ENCODE results near the gene ROBO2. TPM values are rescaled to one million over a fixed set of nuclear protein-coding genes. Genes with fewer than 3 reads are reported as not detected.

The ROBO2 gene
- total RNA-seq, 4 donors from 2014 or later: 0.30 to 4.3 (median 2.0) TPM

DNA sequence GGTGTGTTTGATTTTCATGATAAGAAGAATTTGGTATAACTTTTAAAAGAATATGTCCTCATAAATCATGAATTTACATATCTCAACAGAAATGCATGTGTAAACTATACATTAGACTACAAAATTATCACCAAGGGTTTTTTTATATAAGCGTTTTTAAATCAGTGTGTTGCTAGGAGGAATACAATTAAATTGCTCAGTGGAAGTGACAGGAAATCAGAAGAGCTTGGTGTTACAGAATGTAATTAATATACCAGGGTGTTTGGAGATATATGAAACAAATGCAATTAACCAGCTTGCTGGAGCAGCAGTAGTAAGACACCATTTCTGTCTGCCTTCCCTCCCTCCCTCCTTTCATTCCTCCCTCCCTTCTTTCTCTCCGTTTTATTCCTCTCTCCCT, 2.4 kb downstream of the ROBO2 start:
- no peak for DNase-seq (ENCODE audit: low spot score in 2 of 2)
- TF ChIP-seq, protein P1, sequence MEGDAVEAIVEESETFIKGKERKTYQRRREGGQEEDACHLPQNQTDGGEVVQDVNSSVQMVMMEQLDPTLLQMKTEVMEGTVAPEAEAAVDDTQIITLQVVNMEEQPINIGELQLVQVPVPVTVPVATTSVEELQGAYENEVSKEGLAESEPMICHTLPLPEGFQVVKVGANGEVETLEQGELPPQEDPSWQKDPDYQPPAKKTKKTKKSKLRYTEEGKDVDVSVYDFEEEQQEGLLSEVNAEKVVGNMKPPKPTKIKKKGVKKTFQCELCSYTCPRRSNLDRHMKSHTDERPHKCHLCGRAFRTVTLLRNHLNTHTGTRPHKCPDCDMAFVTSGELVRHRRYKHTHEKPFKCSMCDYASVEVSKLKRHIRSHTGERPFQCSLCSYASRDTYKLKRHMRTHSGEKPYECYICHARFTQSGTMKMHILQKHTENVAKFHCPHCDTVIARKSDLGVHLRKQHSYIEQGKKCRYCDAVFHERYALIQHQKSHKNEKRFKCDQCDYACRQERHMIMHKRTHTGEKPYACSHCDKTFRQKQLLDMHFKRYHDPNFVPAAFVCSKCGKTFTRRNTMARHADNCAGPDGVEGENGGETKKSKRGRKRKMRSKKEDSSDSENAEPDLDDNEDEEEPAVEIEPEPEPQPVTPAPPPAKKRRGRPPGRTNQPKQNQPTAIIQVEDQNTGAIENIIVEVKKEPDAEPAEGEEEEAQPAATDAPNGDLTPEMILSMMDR (IDR thresholded peaks at IDR 0.05): no peak
- TF ChIP-seq POLR2A (IDR thresholded peaks at IDR 0.05): no peak
- intact Hi-C loops (cut with DNase I; ENCODE audit: low total_unique reads): loop anchor here (10.0 kb wide), 1 partner anchor 222 kb away; no protein-coding TSS in a partner anchor
- H3K4me3 ChIP-seq (ENCODE audit: low read depth, poor library complexity, severe bottlenecking): no peak overlapping the region
- 73 to 78% methylated on average over 2 of the region's 2 CpGs for WGBS, 2 donors

DNA sequence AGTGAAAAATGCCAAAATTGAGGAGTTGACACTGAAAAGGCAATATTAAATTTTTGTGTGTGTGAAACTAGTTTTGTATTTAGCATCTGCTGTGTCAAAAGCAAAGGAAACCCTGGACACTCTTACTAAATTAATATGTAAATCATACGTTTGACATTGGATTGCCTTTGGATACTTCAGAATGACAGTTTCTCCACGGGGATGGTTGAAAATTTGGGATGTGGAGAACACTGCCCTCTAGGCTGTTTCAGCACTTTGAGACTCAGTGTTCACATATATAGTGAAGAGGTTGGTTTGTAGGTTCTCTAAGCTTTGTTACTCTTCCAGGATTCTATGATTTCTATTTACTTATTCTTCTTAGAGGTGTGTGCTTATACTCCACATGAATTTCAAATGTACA, 3.0 kb downstream of the ROBO2 start:
- no peak overlapping the region for H3K4me3 ChIP-seq (ENCODE audit: low read depth, poor library complexity, severe bottlenecking)
- intact Hi-C loops (cut with DNase I; ENCODE audit: low total_unique reads): loop anchor here (10.0 kb wide), 1 partner anchor 222 kb away; no protein-coding TSS in a partner anchor
- TF ChIP-seq, protein P1 (IDR thresholded peaks at IDR 0.05): no peak
- no peak for DNase-seq (ENCODE audit: low spot score in 2 of 2)
- 29 to 31% methylated on average over 2 of the region's 2 CpGs for WGBS, 2 donors

DNA sequence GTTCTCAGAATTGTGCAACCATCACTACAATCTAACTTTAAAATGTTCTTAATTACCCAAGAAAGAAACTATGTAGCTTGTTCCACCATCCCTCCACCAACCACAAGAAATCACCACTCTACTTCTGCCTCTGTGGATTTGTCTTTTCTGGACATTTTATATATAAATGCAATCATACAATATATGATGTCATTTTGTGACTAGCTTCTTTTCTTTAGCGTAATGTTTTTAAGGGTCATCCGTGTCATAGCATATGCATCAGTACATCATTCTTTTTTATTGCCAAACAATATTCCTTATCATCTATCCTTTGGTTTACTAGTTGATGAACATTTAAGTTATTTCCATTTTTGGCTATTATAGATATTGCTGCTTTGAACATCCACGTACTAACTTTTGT, 5.8 kb downstream of the ROBO2 start:
- WGBS, 2 donors: 97 to 98% methylated on average over 3 of the region's 3 CpGs
- H3K4me3 ChIP-seq (ENCODE audit: low read depth, poor library complexity, severe bottlenecking): no peak overlapping the region
- TF ChIP-seq, protein P1 (IDR thresholded peaks at IDR 0.05): no peak
- no peak for TF ChIP-seq POLR2A (IDR thresholded peaks at IDR 0.05)
- DNase-seq (ENCODE audit: low spot score in 2 of 2): no peak
- intact Hi-C loops (cut with DNase I; ENCODE audit: low total_unique reads): loop anchor here (10.0 kb wide), 1 partner anchor 219 kb away; no protein-coding TSS in a partner anchor

DNA sequence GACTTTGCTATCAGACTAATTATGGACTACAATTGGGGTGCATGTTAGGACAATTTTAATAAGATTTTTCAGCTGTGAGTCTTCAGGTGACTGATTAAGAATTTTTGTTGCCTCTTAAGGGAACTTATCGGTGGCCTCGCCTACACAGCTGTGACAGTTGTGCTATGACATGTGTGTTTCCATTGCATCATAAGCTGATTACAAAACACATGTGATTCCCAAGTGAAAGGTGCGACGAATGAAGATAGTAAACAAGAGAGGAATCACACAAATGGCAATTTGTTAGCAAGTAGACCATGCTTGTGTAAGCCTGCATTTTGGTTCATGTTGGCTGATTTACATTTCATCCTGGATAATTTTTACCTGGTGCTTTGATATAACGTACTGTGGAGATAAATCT, 8.3 kb downstream of the ROBO2 start:
- DNase-seq (ENCODE audit: low spot score in 2 of 2): no peak
- H3K4me3 ChIP-seq (ENCODE audit: low read depth, poor library complexity, severe bottlenecking): no peak overlapping the region
- 90 to 93% methylated on average over 5 of the region's 5 CpGs for WGBS, 2 donors
- intact Hi-C loops (cut with DNase I; ENCODE audit: low total_unique reads): loop anchor here (10.0 kb wide), 1 partner anchor 217 kb away; no protein-coding TSS in a partner anchor
- TF ChIP-seq POLR2A (IDR thresholded peaks at IDR 0.05): no peak
- TF ChIP-seq, protein P1 (IDR thresholded peaks at IDR 0.05): no peak

DNA sequence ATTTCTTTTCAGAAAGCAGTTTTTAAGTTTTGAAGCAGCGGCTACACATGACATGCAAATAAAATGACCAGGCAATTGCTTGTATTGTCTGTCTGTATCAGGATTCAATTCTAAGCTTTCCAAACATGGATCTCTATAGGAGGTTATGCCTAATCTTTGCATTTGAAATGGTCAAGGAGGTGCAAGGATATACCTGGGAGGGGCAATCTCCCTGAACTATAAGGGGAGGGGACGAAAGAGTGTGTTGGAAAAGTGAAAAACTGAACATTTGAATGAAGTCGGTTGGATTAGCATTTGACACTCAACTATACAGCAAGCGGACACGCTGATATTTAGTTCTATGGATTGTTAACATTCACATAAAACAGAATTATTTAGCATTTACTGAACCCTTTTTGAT, 11.7 kb downstream of the ROBO2 start:
- H3K4me3 ChIP-seq (ENCODE audit: low read depth, poor library complexity, severe bottlenecking): no peak overlapping the region
- 91 to 97% methylated on average over 5 of the region's 5 CpGs for WGBS, 2 donors
- no peak for DNase-seq (ENCODE audit: low spot score in 2 of 2)
- intact Hi-C loops (cut with DNase I; ENCODE audit: low total_unique reads): no loop called here
- no peak for TF ChIP-seq POLR2A (IDR thresholded peaks at IDR 0.05)
- TF ChIP-seq, protein P1 (IDR thresholded peaks at IDR 0.05): no peak

DNA sequence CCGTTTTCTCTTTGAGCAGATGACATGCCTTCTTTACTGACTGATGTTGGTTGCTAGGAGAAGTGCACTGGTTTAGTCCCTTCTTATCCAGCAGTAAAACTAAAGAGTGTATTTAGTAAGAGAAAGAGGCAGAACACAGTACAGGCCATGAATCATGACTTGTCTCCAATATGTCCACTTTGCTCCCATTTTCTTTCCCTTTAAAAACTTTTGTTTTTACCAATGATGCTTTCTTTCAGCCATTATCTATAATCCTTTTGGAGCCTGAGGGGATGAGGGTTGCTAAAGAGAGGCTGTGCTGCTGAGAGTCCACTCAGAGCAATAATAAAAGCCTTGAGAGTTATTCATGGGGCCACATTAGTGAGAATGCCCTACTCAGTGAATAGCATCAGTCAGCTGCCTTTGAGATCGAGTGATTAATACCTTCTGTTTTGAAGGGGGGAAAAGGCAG, 12.2 kb downstream of the ROBO2 start:
- DNase-seq (ENCODE audit: low spot score in 2 of 2): no peak
- WGBS, 2 donors: 92 to 96% methylated on average over 2 of the region's 2 CpGs
- intact Hi-C loops (cut with DNase I; ENCODE audit: low total_unique reads): no loop called here
- no peak overlapping the region for H3K4me3 ChIP-seq (ENCODE audit: low read depth, poor library complexity, severe bottlenecking)
- TF ChIP-seq POLR2A (IDR thresholded peaks at IDR 0.05): no peak
- TF ChIP-seq, protein P1 (IDR thresholded peaks at IDR 0.05): no peak

Data from lower leg skin (tissue), 4 donors.